ENCODE results near the gene NCOA5.

NCOA5 gene

DNA sequence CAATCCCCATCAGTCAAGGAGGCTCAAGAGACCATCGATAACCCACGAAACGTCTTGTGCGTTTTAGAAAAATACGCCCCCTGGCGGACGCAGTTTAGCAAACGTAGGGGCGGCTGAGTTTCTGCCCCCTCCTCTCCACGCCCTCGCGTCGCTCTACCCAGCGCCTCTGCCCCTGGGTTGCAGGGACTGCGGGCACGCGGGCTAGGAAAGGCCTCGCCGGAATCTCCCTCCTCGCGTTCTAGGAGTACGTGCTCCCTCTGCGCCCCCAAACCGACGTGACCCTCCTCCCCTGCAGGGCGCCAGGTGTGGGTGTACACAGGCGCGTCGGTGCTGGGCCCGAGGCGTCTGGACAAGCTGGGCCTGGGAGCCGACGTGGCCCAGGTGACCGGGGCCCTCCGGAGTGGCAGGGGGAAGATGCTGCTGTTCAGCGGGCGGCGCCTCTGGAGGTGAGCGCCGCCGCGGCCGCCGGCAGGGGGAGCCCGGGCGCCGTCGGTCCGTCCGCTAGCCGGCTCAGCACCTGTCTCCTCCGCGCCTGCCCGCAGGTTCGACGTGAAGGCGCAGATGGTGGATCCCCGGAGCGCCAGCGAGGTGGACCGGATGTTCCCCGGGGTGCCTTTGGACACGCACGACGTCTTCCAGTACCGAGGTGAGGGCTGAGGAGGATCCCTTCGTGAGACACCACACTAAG lies 75.8 kb downstream of the NCOA5 start:
- no peak for DNase-seq (ENCODE audit: low read depth)

DNA sequence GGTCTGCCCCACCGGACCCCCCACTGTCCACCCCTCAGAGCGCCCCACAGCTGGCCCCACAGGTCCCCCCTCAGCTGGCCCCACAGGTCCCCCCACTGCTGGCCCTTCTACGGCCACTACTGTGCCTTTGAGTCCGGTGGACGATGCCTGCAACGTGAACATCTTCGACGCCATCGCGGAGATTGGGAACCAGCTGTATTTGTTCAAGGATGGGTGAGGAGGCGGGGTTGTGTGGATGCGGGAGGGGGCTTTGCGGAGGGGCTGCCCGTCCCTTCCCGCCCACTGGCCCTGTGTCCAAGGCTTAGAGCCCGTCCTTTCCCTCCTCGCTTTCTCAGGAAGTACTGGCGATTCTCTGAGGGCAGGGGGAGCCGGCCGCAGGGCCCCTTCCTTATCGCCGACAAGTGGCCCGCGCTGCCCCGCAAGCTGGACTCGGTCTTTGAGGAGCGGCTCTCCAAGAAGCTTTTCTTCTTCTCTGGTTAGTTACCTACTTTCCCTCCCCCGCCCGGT lies 76.4 kb downstream of the NCOA5 start:
- no peak for DNase-seq (ENCODE audit: low read depth)

- DNase-seq (ENCODE audit: low read depth): no peak
These were observed 76.8 kb downstream of the NCOA5 start for GRCh38 chr20:46012921-46013320.

- DNase-seq (ENCODE audit: low read depth): no peak
These were observed 77.9 kb downstream of the NCOA5 start for GRCh38 chr20:46011631-46012482.
